Right lobe of liver (tissue), 4 donors: ENCODE measurements around the gene CA12.

Experiments
- CTCF ChIP-seq, 4 donors: fragments of 200-600 bp in 3 of 4; fragments of 450-650 bp in 1 of 4; IDR thresholded peaks; one replicate each; pipeline versions ENCODE4 v1.5.1 to v1.8.0; 2016 to 2022; ENCODE audit warnings: antibody characterized with exemption in 4 of 4, mild to moderate bottlenecking in 2 of 4
- POLR2A ChIP-seq: fragments of 450-650 bp; IDR thresholded peaks from one replicate; pipeline ENCODE4 v1.6.1; 2017; ENCODE audit warnings: antibody characterized with exemption, mild to moderate bottlenecking
- donor health status: DM: no; HTN: no; CAD: no.
- donor health status: DM: no; HTN: no; CAD: no.
- donor health status: DM: no; HTN: yes; CAD: no.

- TF ChIP-seq CTCF (IDR thresholded peaks at IDR 0.05) (no peak), POLR2A (no peak)
Observed at GRCh38 chr15:63322541-63322940, 59.1 kb downstream of the CA12 start.
